ENCODE results near the gene KLHL26.
"Not testable (repeated sequence)": the region's sequence is repeated elsewhere in the genome, so short reads cannot be mapped to it uniquely, and the experiment has no call there.

The KLHL26 gene

GRCh38 chr19:18600692-18601397, 36.0 kb upstream of the KLHL26 start:
- in situ Hi-C loops (cut with MboI; ENCODE audit: low sequenced_read_pairs): not testable (repeated sequence)

- in situ Hi-C loops (cut with MboI; ENCODE audit: low sequenced_read_pairs): no loop called here
Measured at GRCh38 chr19:18601875-18602274, 35.0 kb upstream of the KLHL26 start.

- in situ Hi-C loops (cut with MboI; ENCODE audit: low sequenced_read_pairs): no loop called here
Measured at GRCh38 chr19:18603255-18603957, 33.4 kb upstream of the KLHL26 start.

GRCh38 chr19:18603958-18604819, 32.6 kb upstream of the KLHL26 start:
- in situ Hi-C loops (cut with MboI; ENCODE audit: low sequenced_read_pairs): no loop called here

- in situ Hi-C loops (cut with MboI; ENCODE audit: low sequenced_read_pairs): no loop called here
Measured at GRCh38 chr19:18604820-18605159, 32.0 kb upstream of the KLHL26 start.

- in situ Hi-C loops (cut with MboI; ENCODE audit: low sequenced_read_pairs): no loop called here
Measured at GRCh38 chr19:18605196-18605545, 31.7 kb upstream of the KLHL26 start.

GRCh38 chr19:18605546-18606280, 31.1 kb upstream of the KLHL26 start:
- in situ Hi-C loops (cut with MboI; ENCODE audit: low sequenced_read_pairs): no loop called here

- in situ Hi-C loops (cut with MboI; ENCODE audit: low sequenced_read_pairs): no loop called here
Measured at GRCh38 chr19:18606281-18607225, 30.3 kb upstream of the KLHL26 start, which contains the start of gene CRLF1. Gene CRLF1 (minus strand): TSS chr19:18606799. CDS start chr19:18606656, 143 bp downstream.

- in situ Hi-C loops (cut with MboI; ENCODE audit: low sequenced_read_pairs): no loop called here
Measured at GRCh38 chr19:18607226-18608101, 29.4 kb upstream of the KLHL26 start.

- in situ Hi-C loops (cut with MboI; ENCODE audit: low sequenced_read_pairs): no loop called here
Measured at GRCh38 chr19:18608102-18608804, 28.6 kb upstream of the KLHL26 start.

GRCh38 chr19:18608805-18609716, 27.8 kb upstream of the KLHL26 start:
- in situ Hi-C loops (cut with MboI; ENCODE audit: low sequenced_read_pairs): no loop called here

- in situ Hi-C loops (cut with MboI; ENCODE audit: low sequenced_read_pairs): no loop called here
Measured at GRCh38 chr19:18609717-18610051, 27.1 kb upstream of the KLHL26 start.

GRCh38 chr19:18610245-18610555, 26.6 kb upstream of the KLHL26 start:
- in situ Hi-C loops (cut with MboI; ENCODE audit: low sequenced_read_pairs): no loop called here

GRCh38 chr19:18610556-18611326, 26.1 kb upstream of the KLHL26 start:
- in situ Hi-C loops (cut with MboI; ENCODE audit: low sequenced_read_pairs): no loop called here

GRCh38 chr19:18611327-18612050, 25.3 kb upstream of the KLHL26 start:
- in situ Hi-C loops (cut with MboI; ENCODE audit: low sequenced_read_pairs): no loop called here
